Vagina (tissue), 2 donors: Measurements from ENCODE around the gene DACH1. TPM values are rescaled to one million over a fixed set of nuclear protein-coding genes. Genes with fewer than 3 reads are reported as not detected.

Source experiments
- DNase-seq, 2 donors: peaks; one replicate each; pipeline ENCODE4 v3.0.0-alpha.2; 2017; ENCODE audit errors: extremely low spot score in 2 of 2
- H3K27ac ChIP-seq: fragments of 200-600 bp; sonication (generic); one replicate; pipeline ENCODE4 v1.5.1; 2019
- H3K27me3 ChIP-seq: fragments of 200-600 bp; sonication (generic); one replicate; pipeline ENCODE4 v1.5.1; 2019
- H3K36me3 ChIP-seq, 2 donors: fragments of 200-600 bp; sonication (generic); one replicate each; pipeline ENCODE4 v1.5.1; 2017 to 2019
- H3K4me1 ChIP-seq: fragments of 200-600 bp; sonication (generic); one replicate; pipeline ENCODE4 v1.5.1; 2019
- H3K4me3 ChIP-seq, 2 donors: fragments of 200-600 bp; sonication (generic); 1 replicate in 1 of 2; 2 replicates in 1 of 2; pipeline ENCODE4 v1.5.1; 2016 to 2019
- H3K9me3 ChIP-seq: fragments of 200-600 bp; sonication (generic); one replicate; pipeline ENCODE4 v1.5.1; 2019
- POLR2A ChIP-seq, 2 donors: fragments of 450-650 bp; IDR thresholded peaks; one replicate each; pipeline ENCODE4 v1.6.1; 2017; ENCODE audit warnings: antibody characterized with exemption in 2 of 2, mild to moderate bottlenecking in 2 of 2, moderate library complexity in 2 of 2
- POLR2AphosphoS5 ChIP-seq, 2 donors: sonication (generic); formaldehyde crosslinking; IDR thresholded peaks; one replicate each; pipeline ENCODE4 v1.9.0; 2017; ENCODE audit warnings: antibody characterized with exemption in 2 of 2, mild to moderate bottlenecking in 2 of 2, low read depth in 1 of 2; ENCODE audit not compliant: insufficient read depth in 1 of 2
- intact Hi-C: fragments of 100-400 bp; cut with DNase I; formaldehyde crosslinking; loops from one replicate; pipeline ENCODE4 v1.15.1; 2023
- total RNA-seq: library from RNA; depleted of rRNA; stranded (reverse); fragments of >200 nt; gene quantifications from one replicate; pipeline ENCODE4 v1.2.3, GENCODE V29; 2016
- TF ChIP-seq, protein P1 (sequence below), 3 experiments: fragments of 450-650 bp in 2 of 3; fragments of 200-600 bp in 1 of 3; sonication (generic) in 1 of 3; IDR thresholded peaks; one replicate each; pipeline ENCODE4 v1.5.1; 2017 to 2019; ENCODE audit warnings: antibody characterized with exemption in 3 of 3, mild to moderate bottlenecking in 2 of 3, moderate library complexity in 2 of 3

The DACH1 gene
- total RNA-seq, 1 donor from 2014 or later = 7.9 TPM

DNA sequence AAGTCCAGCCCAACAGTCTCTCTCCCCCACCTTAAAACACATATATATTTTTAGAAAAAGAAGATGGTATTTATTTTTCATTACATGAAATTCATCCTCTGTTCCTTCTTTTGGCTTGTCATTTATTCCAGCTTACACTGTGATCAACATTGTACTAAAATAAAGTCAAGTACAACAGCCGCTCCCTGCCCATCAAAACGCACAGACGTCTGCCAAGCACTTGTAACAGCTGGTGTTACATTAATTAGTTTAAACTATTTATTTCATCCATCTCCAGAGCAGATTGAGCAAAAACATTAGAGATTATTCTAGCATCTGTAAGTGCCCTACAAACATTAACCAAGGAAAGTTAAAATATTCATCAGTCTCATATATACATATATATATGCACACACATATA lies 350.5 kb downstream of the DACH1 start:
- Histone ChIP-seq H3K27ac (no peak overlapping the region), H3K4me3 (no peak overlapping the region), H3K4me1 (no peaks in the 10 kb centered on the region), H3K9me3 (no peaks in the 10 kb centered on the region), H3K27me3 (no peaks in the 10 kb centered on the region), H3K36me3 (no peaks in the 10 kb centered on the region)
- DNase-seq = no peak
- TF ChIP-seq, protein P1, sequence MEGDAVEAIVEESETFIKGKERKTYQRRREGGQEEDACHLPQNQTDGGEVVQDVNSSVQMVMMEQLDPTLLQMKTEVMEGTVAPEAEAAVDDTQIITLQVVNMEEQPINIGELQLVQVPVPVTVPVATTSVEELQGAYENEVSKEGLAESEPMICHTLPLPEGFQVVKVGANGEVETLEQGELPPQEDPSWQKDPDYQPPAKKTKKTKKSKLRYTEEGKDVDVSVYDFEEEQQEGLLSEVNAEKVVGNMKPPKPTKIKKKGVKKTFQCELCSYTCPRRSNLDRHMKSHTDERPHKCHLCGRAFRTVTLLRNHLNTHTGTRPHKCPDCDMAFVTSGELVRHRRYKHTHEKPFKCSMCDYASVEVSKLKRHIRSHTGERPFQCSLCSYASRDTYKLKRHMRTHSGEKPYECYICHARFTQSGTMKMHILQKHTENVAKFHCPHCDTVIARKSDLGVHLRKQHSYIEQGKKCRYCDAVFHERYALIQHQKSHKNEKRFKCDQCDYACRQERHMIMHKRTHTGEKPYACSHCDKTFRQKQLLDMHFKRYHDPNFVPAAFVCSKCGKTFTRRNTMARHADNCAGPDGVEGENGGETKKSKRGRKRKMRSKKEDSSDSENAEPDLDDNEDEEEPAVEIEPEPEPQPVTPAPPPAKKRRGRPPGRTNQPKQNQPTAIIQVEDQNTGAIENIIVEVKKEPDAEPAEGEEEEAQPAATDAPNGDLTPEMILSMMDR (IDR thresholded peaks at IDR 0.05) = no peak
- TF ChIP-seq POLR2AphosphoS5 (IDR thresholded peaks at IDR 0.05; ENCODE audit: insufficient read depth in 1 of 2, low read depth in 1 of 2) (no peak), POLR2A (IDR thresholded peaks at IDR 0.05) (no peak)
- intact Hi-C loops = no loop called here

DNA sequence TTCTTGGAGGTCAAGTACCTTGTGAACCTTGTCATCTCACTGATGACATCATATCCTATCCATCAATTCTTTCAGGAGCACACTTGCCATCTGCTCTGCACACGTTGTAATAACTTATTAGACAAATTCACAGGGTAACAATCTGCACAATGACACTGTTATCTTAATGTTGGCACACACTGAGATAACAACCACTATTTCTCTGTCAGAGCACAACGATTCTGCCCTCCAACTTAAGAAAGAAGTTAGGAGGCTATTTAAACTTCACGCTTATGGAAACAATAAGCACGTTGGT lies 351.3 kb downstream of the DACH1 start:
- H3K4me3 ChIP-seq = no peak overlapping the region
- H3K36me3 ChIP-seq = no peaks in the 10 kb centered on the region
- no peak for DNase-seq
- intact Hi-C loops = no loop called here
- H3K27me3 ChIP-seq = no peaks in the 10 kb centered on the region
- TF ChIP-seq, protein P1 (IDR thresholded peaks at IDR 0.05) = no peak
- TF ChIP-seq POLR2A (IDR thresholded peaks at IDR 0.05) (no peak), POLR2AphosphoS5 (IDR thresholded peaks at IDR 0.05; ENCODE audit: insufficient read depth in 1 of 2, low read depth in 1 of 2) (no peak)
- H3K27ac ChIP-seq = no peak overlapping the region
- no peaks in the 10 kb centered on the region for H3K4me1 ChIP-seq
- no peaks in the 10 kb centered on the region for H3K9me3 ChIP-seq

DNA sequence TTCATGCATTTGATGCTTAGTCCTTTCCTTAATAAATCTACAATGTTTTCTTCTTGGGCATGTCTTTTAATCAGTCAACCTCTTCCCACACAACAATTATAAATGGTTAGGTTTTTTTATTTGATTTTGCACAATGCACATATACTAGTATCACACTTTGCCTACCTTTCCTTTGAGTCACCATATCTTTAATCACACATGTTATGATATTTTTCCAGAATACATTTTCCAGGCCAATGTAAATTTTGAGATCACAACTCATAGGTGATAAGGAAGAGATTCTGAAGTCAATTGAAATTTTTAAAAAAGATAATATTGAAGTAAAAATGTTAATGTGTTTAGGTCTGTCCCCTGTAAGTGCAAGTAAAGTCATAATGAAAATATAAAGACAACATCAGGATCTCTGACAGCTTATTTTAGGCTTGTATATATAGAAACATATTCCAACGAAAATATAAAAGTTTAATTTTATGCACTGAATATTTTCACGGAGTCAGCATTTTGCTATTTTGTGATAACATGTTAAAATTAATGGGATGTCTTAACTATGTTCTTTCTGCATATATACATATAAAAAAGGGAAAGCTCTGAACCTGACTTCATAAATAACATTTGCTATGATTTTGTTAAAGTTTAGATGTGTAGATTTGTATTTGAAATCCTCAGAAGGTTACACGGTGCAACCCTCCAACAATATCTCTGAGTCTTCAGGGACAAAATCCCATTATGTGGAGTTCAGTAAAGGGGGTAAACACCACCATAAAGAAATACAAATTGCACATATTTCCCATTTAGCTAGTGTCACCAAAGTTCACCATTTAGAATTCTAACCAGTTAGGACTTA lies 351.9 kb downstream of the DACH1 start:
- no peak for DNase-seq
- intact Hi-C loops = no loop called here
- H3K9me3 ChIP-seq = no peaks in the 10 kb centered on the region

DNA sequence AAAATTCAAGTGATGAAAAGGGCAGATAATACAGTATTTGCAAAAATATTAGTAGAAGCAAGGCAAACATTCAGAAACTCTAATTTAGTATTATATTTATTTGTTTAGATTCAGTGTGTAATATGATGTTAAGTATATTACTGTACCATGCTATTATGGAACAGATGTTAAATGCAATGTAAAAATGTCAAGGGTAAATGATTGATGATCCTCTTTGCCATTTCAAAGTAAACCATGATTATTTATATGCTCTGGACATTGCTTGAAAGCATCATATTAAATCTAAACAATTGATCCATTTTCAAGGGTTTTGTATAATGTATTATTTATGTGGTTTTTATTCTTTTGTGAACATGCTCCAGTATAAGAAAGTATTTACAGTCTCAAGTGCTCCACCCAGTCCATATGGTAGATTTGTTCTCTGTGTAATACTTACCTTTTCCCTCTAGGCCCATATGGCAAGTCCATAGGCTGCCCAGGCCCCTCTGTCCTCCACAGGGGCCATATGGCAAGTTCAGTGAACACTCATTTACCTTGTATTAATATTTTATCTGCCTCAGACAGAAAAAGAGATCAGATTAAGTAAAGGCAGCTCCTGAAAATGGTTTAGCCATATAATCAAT lies 353.5 kb downstream of the DACH1 start:
- no peak for DNase-seq
- H3K27me3 ChIP-seq = no peaks in the 10 kb centered on the region
- H3K4me3 ChIP-seq = no peak overlapping the region
- H3K9me3 ChIP-seq = no peaks in the 10 kb centered on the region
- no peak for TF ChIP-seq POLR2AphosphoS5 (IDR thresholded peaks at IDR 0.05; ENCODE audit: insufficient read depth in 1 of 2, low read depth in 1 of 2)
- no peak for TF ChIP-seq POLR2A (IDR thresholded peaks at IDR 0.05)
- TF ChIP-seq, protein P1 (IDR thresholded peaks at IDR 0.05) = no peak
- H3K36me3 ChIP-seq = no peaks in the 10 kb centered on the region
- intact Hi-C loops = no loop called here
- no peak overlapping the region for H3K27ac ChIP-seq
- H3K4me1 ChIP-seq = no peaks in the 10 kb centered on the region

More for the DNA sequence above, 351.9 kb downstream of the DACH1 start:
- H3K4me1 ChIP-seq = no peaks in the 10 kb centered on the region
- H3K27me3 ChIP-seq = no peaks in the 10 kb centered on the region
- no peak for TF ChIP-seq POLR2AphosphoS5 (IDR thresholded peaks at IDR 0.05; ENCODE audit: insufficient read depth in 1 of 2, low read depth in 1 of 2)
- TF ChIP-seq, protein P1 (IDR thresholded peaks at IDR 0.05) = no peak
- no peaks in the 10 kb centered on the region for H3K36me3 ChIP-seq
- no peak overlapping the region for H3K4me3 ChIP-seq
- no peak overlapping the region for H3K27ac ChIP-seq

DNA sequence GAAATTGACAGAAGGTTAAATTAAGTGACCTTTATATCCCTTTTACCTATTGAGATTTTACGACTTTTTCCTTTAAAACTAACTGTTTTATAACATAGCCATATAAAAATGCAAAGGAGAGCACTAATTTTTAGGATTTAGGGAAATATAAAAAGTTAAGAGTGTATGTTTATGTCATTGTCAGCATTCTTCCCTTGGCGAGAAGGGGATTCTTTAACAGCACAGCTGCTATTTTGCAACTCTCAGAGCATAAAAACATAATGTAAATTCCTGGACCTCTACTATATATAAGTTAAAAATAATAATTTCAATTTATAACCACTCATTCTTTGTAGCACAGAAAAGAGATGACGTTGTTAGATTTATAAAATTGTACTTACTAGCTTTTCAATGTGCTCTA lies 363.2 kb downstream of the DACH1 start:
- Histone ChIP-seq H3K27me3 (no peaks in the 10 kb centered on the region), H3K36me3 (no peaks in the 10 kb centered on the region), H3K4me1 (no peaks in the 10 kb centered on the region), H3K9me3 (no peaks in the 10 kb centered on the region), H3K4me3 (no peak overlapping the region), H3K27ac (no peak overlapping the region)
- DNase-seq = no peak
- TF ChIP-seq, protein P1 (IDR thresholded peaks at IDR 0.05) = no peak
- TF ChIP-seq POLR2A (IDR thresholded peaks at IDR 0.05) (no peak), POLR2AphosphoS5 (IDR thresholded peaks at IDR 0.05; ENCODE audit: insufficient read depth in 1 of 2, low read depth in 1 of 2) (no peak)
- intact Hi-C loops = no loop called here
